Stomach (tissue), 4 donors: ENCODE data around the gene CALN1.

ENCODE experiments used
- CTCF ChIP-seq, 7 experiments: fragments of 450-650 bp in 4 of 7; fragments of 200-600 bp in 3 of 7; sonication (generic) in 3 of 7; IDR thresholded peaks; one replicate each; pipeline ENCODE4 v1.5.1; 2016 to 2019; ENCODE audit warnings: antibody characterized with exemption in 7 of 7, control low read depth in 2 of 7, mild to moderate bottlenecking in 1 of 7
- EP300 ChIP-seq: sonication (generic); formaldehyde crosslinking; IDR thresholded peaks from one replicate; pipeline ENCODE4 v1.6.1; 2017; ENCODE audit warnings: antibody characterized with exemption
- POLR2A ChIP-seq, 4 donors: fragments of 450-650 bp; IDR thresholded peaks; one replicate each; pipeline ENCODE4 v1.6.1; 2016; ENCODE audit warnings: antibody characterized with exemption in 4 of 4, control low read depth in 2 of 4, mild to moderate bottlenecking in 1 of 4, moderate library complexity in 1 of 4

- TF ChIP-seq POLR2A (IDR thresholded peaks at IDR 0.05) (no peak), CTCF (IDR thresholded peaks at IDR 0.05) (no peak), EP300 (no peak)
These were observed 630.1 kb downstream of the CALN1 start for GRCh38 chr7:71782051-71782450.
